T-cell (primary cell): ENCODE measurements around the gene SIRPB1. TPM values are rescaled to one million over a fixed set of nuclear protein-coding genes. Genes with fewer than 3 reads are reported as not detected.
"Not testable (repeated sequence)": the region's sequence is repeated elsewhere in the genome, so short reads cannot be mapped to it uniquely, and the experiment has no call there.

Experiments used
- ATAC-seq, 4 experiments: fragments of 200-7000 bp in 3 of 4; fragments of 150-1000 bp in 1 of 4; cut with Tn5 transposase; replicated peaks in 1 of 4; 1 replicate in 3 of 4; 2 replicates in 1 of 4; pipeline ENCODE4 v1.10.0; 2021; ENCODE audit warnings: moderate library complexity in 3 of 4, mild to moderate bottlenecking in 2 of 4, moderate number of reproducible peaks in 1 of 4
- CTCF ChIA-PET, 2 donors: fragments of 300-600 bp; sonication (Branson Sonifier 250); formaldehyde crosslinking; loops; one replicate each; lab custom pipeline; 2022; ENCODE audit warnings: antibody characterized with exemption in 2 of 2; lab: Charles Lee
- POLR2A ChIA-PET, 2 donors: fragments of 300-600 bp; sonication (Branson Sonifier 250); formaldehyde crosslinking; loops; one replicate each; lab custom pipeline; 2022; ENCODE audit warnings: antibody characterized with exemption in 2 of 2; lab: Charles Lee
- DNase-seq, 35 experiments: peaks; one replicate each; pipeline versions ENCODE4 v3.0.0 to v3.0.0-alpha.2; 2013 to 2023
- H3K27ac ChIP-seq: one replicate; pipeline ENCODE4 v1.5.1; 2013; ENCODE audit warnings: low read length
- H3K27me3 ChIP-seq, 2 experiments: replicated peaks in 1 of 2; 1 replicate in 1 of 2; 2 replicates in 1 of 2; pipeline versions ENCODE4 v1.6.1 to v1.7.0; 2013; ENCODE audit warnings: low read length in 1 of 2, mixed read lengths in 1 of 2; ENCODE audit not compliant: control insufficient read depth in 2 of 2, insufficient read depth in 2 of 2; ENCODE audit errors: extremely low read depth in 1 of 2
- H3K36me3 ChIP-seq, 2 donors: 1 replicate in 1 of 2; 2 replicates in 1 of 2; pipeline versions ENCODE4 v1.6.1 to v1.7.0; 2013; ENCODE audit warnings: low read length in 1 of 2; ENCODE audit not compliant: control insufficient read depth in 2 of 2, insufficient read depth in 1 of 2; ENCODE audit errors: extremely low read depth in 1 of 2
- H3K4me1 ChIP-seq, 2 experiments: 1 replicate in 1 of 2; 2 replicates in 1 of 2; pipeline versions ENCODE4 v1.6.1 to v1.7.0; 2013; ENCODE audit warnings: low read length in 2 of 2, mixed read lengths in 1 of 2; ENCODE audit not compliant: insufficient read depth in 2 of 2, control insufficient read depth in 1 of 2; ENCODE audit errors: extremely low read depth in 1 of 2
- H3K4me3 ChIP-seq, 2 donors: 1 replicate in 1 of 2; 2 replicates in 1 of 2; pipeline versions ENCODE4 v1.5.1 to v1.7.0; 2013; ENCODE audit warnings: mild to moderate bottlenecking in 2 of 2, low read length in 1 of 2, moderate library complexity in 1 of 2; ENCODE audit not compliant: control insufficient read depth in 1 of 2; ENCODE audit errors: extremely low read depth in 1 of 2
- H3K9me3 ChIP-seq: 2 replicates; pipeline ENCODE4 v1.7.0; 2013
- H3K27ac Mint-ChIP-seq, 2 donors: one replicate each; pipeline ENCODE4 v1.8.0; 2020 to 2021; ENCODE audit warnings: mild to moderate bottlenecking in 2 of 2, mixed read lengths in 2 of 2
- H3K27me3 Mint-ChIP-seq, 2 donors: one replicate each; pipeline ENCODE4 v1.8.0; 2021 to 2022; ENCODE audit warnings: mixed read lengths in 2 of 2
- H3K36me3 Mint-ChIP-seq: one replicate; pipeline ENCODE4 v1.8.0; 2021; ENCODE audit warnings: mixed read lengths
- H3K4me1 Mint-ChIP-seq, 3 donors: one replicate each; pipeline ENCODE4 v1.8.0; 2020 to 2022; ENCODE audit warnings: mixed read lengths in 3 of 3, mild to moderate bottlenecking in 1 of 3
- H3K4me3 Mint-ChIP-seq, 3 donors: one replicate each; pipeline ENCODE4 v1.8.0; 2020 to 2022; ENCODE audit warnings: mild to moderate bottlenecking in 3 of 3, mixed read lengths in 3 of 3, moderate library complexity in 3 of 3
- H3K9me3 Mint-ChIP-seq, 3 donors: one replicate each; pipeline ENCODE4 v1.8.0; 2020 to 2022; ENCODE audit warnings: mixed read lengths in 3 of 3
- WGBS: methylation state at CpG from one replicate; pipeline ENCODE4 v1.1.5; 2013; ENCODE audit warnings: missing lambda C conversion rate; ENCODE audit not compliant: insufficient coverage; 5-methylcytosine and 5-hydroxymethylcytosine counted together
- total RNA-seq, 35 experiments: library from RNA in 6 of 35; stranded (reverse) in 6 of 35; fragments of 120-200 nt in 1 of 35; gene quantifications; one replicate each; pipeline versions ENCODE4 v1.2.1 to v1.2.4 and lab custom pipeline; 2013 to 2026

The SIRPB1 gene
- total RNA-seq, 5 donors from 2014 or later (not counting 1 experiment from before 2014, with no cell fraction given) = 0.62 to 6.2 (median 3.1) TPM

GRCh38 chr20:1618954-1619540 is 762 bp downstream of the SIRPB1 start:
- Histone ChIP-seq H3K27ac (no peak overlapping the region), H3K9me3 (no peaks in the 10 kb centered on the region), H3K4me3 (no peak overlapping the region), H3K4me1 (peaks cover 27 to 37% of the 10 kb centered on the region in 2 experiments), H3K36me3 (peaks cover 4 to 6% of the 10 kb centered on the region in 2 donors), H3K27me3 (no peaks in the 10 kb centered on the region)
- peak overlapping the region; percentile 68 to 81 for H3K27ac Mint-ChIP-seq
- no peaks in the 10 kb centered on the region for H3K27me3 Mint-ChIP-seq
- POLR2A ChIA-PET = no interaction called here
- ATAC-seq (no peak), DNase-seq (no peak)
- peak overlapping the region in 1 of 3 donors; percentile 68 for H3K4me3 Mint-ChIP-seq
- H3K36me3 Mint-ChIP-seq = peaks cover 14% of the 10 kb centered on the region
- H3K4me1 Mint-ChIP-seq = peaks cover 55 to 63% (median 63%) of the 10 kb centered on the region in 3 donors
- CTCF ChIA-PET = no interaction called here
- H3K9me3 Mint-ChIP-seq = peaks cover 0 to 2% (median 0%) of the 10 kb centered on the region in 3 donors

- H3K27ac Mint-ChIP-seq = no peak overlapping the region
- peaks cover 0 to 2% (median 0%) of the 10 kb centered on the region in 3 donors for H3K9me3 Mint-ChIP-seq
- CTCF ChIA-PET = no interaction called here
These were observed 1.3 kb downstream of the SIRPB1 start for GRCh38 chr20:1618479-1618878.

GRCh38 chr20:1616858-1617434 is 2.9 kb downstream of the SIRPB1 start:
- peaks cover 0 to 2% (median 0%) of the 10 kb centered on the region in 3 donors for H3K9me3 Mint-ChIP-seq
- H3K4me3 Mint-ChIP-seq = no peak overlapping the region
- H3K27me3 ChIP-seq = no peaks in the 10 kb centered on the region
- ATAC-seq = no peak
- ChIA-PET CTCF (no interaction called here), POLR2A (no interaction called here)
- no peak overlapping the region for H3K27ac Mint-ChIP-seq
- no peaks in the 10 kb centered on the region for H3K27me3 Mint-ChIP-seq
- no peak for DNase-seq
- no peak overlapping the region for H3K27ac ChIP-seq
- H3K36me3 Mint-ChIP-seq = peaks cover 14% of the 10 kb centered on the region
- H3K9me3 ChIP-seq = no peaks in the 10 kb centered on the region
- peaks cover 37 to 43% (median 43%) of the 10 kb centered on the region in 3 donors for H3K4me1 Mint-ChIP-seq
- H3K36me3 ChIP-seq = peaks cover 4 to 6% of the 10 kb centered on the region in 2 donors
- peaks cover 22 to 23% of the 10 kb centered on the region in 2 experiments for H3K4me1 ChIP-seq
- no peak overlapping the region for H3K4me3 ChIP-seq

More at GRCh38 chr20:1618479-1618878, 1.3 kb downstream of the SIRPB1 start:
- Histone ChIP-seq H3K4me1 (peaks cover 27 to 36% of the 10 kb centered on the region in 2 experiments), H3K27ac (no peak overlapping the region), H3K4me3 (no peak overlapping the region), H3K9me3 (no peaks in the 10 kb centered on the region), H3K27me3 (no peaks in the 10 kb centered on the region), H3K36me3 (peaks cover 4 to 6% of the 10 kb centered on the region in 2 donors)
- POLR2A ChIA-PET = no interaction called here
- DNase-seq = no peak
- H3K36me3 Mint-ChIP-seq = peaks cover 14% of the 10 kb centered on the region
- no peak for ATAC-seq
- peak overlapping the region in 1 of 3 donors; percentile 68 for H3K4me3 Mint-ChIP-seq
- H3K4me1 Mint-ChIP-seq = peaks cover 50 to 59% (median 59%) of the 10 kb centered on the region in 3 donors
- H3K27me3 Mint-ChIP-seq = no peaks in the 10 kb centered on the region

- H3K27ac ChIP-seq, H3K9me3 ChIP-seq, DNase-seq, H3K27me3 ChIP-seq, H3K4me3 ChIP-seq, H3K4me1 ChIP-seq, H3K36me3 ChIP-seq, H3K27ac Mint-ChIP-seq, H3K4me3 Mint-ChIP-seq, CTCF ChIA-PET, H3K27me3 Mint-ChIP-seq, H3K4me1 Mint-ChIP-seq, H3K9me3 Mint-ChIP-seq, POLR2A ChIA-PET, H3K36me3 Mint-ChIP-seq, ATAC-seq: not testable (repeated sequence)
- no CpG with 5 or more reads among the region's 5 CpGs for WGBS
These were observed 9.4 kb downstream of the SIRPB1 start for GRCh38 chr20:1610404-1610803.

- POLR2A ChIA-PET, H3K9me3 ChIP-seq, H3K27ac ChIP-seq, H3K27me3 ChIP-seq, H3K9me3 Mint-ChIP-seq, CTCF ChIA-PET, H3K4me1 ChIP-seq, DNase-seq, H3K27ac Mint-ChIP-seq, H3K4me3 Mint-ChIP-seq, H3K4me1 Mint-ChIP-seq, H3K4me3 ChIP-seq, ATAC-seq, H3K36me3 ChIP-seq, H3K27me3 Mint-ChIP-seq, H3K36me3 Mint-ChIP-seq: not testable (repeated sequence)
- no CpG with 5 or more reads among the region's 5 CpGs for WGBS
These were observed 11.0 kb downstream of the SIRPB1 start for GRCh38 chr20:1608678-1609347.

GRCh38 chr20:1600736-1601135 is 19.1 kb downstream of the SIRPB1 start:
- H3K36me3 Mint-ChIP-seq = no peaks in the 10 kb centered on the region
- no peak overlapping the region for H3K4me3 Mint-ChIP-seq
- no peaks in the 10 kb centered on the region for H3K4me1 Mint-ChIP-seq
- peaks cover 0 to 2% of the 10 kb centered on the region in 2 donors for H3K36me3 ChIP-seq
- H3K27ac Mint-ChIP-seq = no peak overlapping the region
- no peaks in the 10 kb centered on the region for H3K9me3 Mint-ChIP-seq
- H3K9me3 ChIP-seq = no peaks in the 10 kb centered on the region
- DNase-seq (no peak), ATAC-seq (no peak)
- CTCF ChIA-PET = no interaction called here
- WGBS = 92% methylated on average over 2 of the region's 5 CpGs
- no peaks in the 10 kb centered on the region for H3K27me3 Mint-ChIP-seq
- POLR2A ChIA-PET = no interaction called here
- H3K4me1 ChIP-seq = no peaks in the 10 kb centered on the region
- no peak overlapping the region for H3K4me3 ChIP-seq
- H3K27ac ChIP-seq = no peak overlapping the region
- no peaks in the 10 kb centered on the region for H3K27me3 ChIP-seq
